Eye (tissue), 1 donor: Measurements from ENCODE around the gene CCL19.
A peak's percentile ranks its signal among the peaks of the same experiment; 100 is the strongest.
"Not testable (repeated sequence)": the region's sequence is repeated elsewhere in the genome, so short reads cannot be mapped to it uniquely, and the experiment has no call there.

Source experiments
- DNase-seq: peaks from one replicate; pipeline ENCODE4 v3.0.0-alpha.2; 2015

CCL19 gene

GRCh38 chr9:34690983-34691935 lies at the start of gene CCL19:
Gene CCL19 (minus strand): TSS chr9:34691276. CDS start chr9:34691139, 137 bp downstream.
- DNase-seq, result no peak

GRCh38 chr9:34740176-34740575 lies 49.1 kb upstream of the CCL19 start:
- DNase-seq, result not testable (repeated sequence)

GRCh38 chr9:34737677-34738260 lies 46.7 kb upstream of the CCL19 start:
- DNase-seq, result no peak

GRCh38 chr9:34734720-34735119 lies 43.6 kb upstream of the CCL19 start:
- DNase-seq, result no peak

GRCh38 chr9:34732886-34733285 lies 41.8 kb upstream of the CCL19 start:
- no peak for DNase-seq

GRCh38 chr9:34732478-34732877 lies 41.4 kb upstream of the CCL19 start:
- no peak for DNase-seq

- DNase-seq, result no peak
These were observed 32.1 kb upstream of the CCL19 start for GRCh38 chr9:34723141-34723540.

- not testable (repeated sequence) for DNase-seq
These were observed 28.6 kb upstream of the CCL19 start for GRCh38 chr9:34719769-34720025.

- DNase-seq, result no peak
These were observed 28.1 kb upstream of the CCL19 start for GRCh38 chr9:34719021-34719768.

- no peak for DNase-seq
These were observed 27.0 kb upstream of the CCL19 start for GRCh38 chr9:34717996-34718614.

- DNase-seq, result no peak
These were observed 25.6 kb upstream of the CCL19 start for GRCh38 chr9:34716711-34717110.

GRCh38 chr9:34715639-34716215 lies 24.7 kb upstream of the CCL19 start:
- DNase-seq, result no peak

GRCh38 chr9:34714007-34714406 lies 22.9 kb upstream of the CCL19 start:
- DNase-seq, result no peak

- DNase-seq, result no peak
These were observed 21.1 kb upstream of the CCL19 start for GRCh38 chr9:34712140-34712539.

- DNase-seq, result no peak
These were observed 18.9 kb upstream of the CCL19 start, which contains the start of gene CCL21 for GRCh38 chr9:34710023-34710422. Gene CCL21 (minus strand): TSS chr9:34710136. CDS start chr9:34710066, 70 bp downstream.

- DNase-seq, result no peak
These were observed 18.3 kb upstream of the CCL19 start for GRCh38 chr9:34709196-34709978.

- DNase-seq, result no peak
These were observed 16.1 kb upstream of the CCL19 start for GRCh38 chr9:34707130-34707529.

- DNase-seq, result peak; percentile 93
These were observed 11.0 kb upstream of the CCL19 start for GRCh38 chr9:34701769-34702736.

GRCh38 chr9:34701023-34701768 lies 10.1 kb upstream of the CCL19 start:
- peak; percentile 92 for DNase-seq

- DNase-seq, result no peak
These were observed 3.7 kb upstream of the CCL19 start for GRCh38 chr9:34694811-34695210.
